ENCODE measurements around the gene MPV17.

- TF ChIP-seq MAX (IDR thresholded peaks at IDR 0.05) (no peak), HMGXB4 (CRISPR knock-in tag; IDR thresholded peaks at IDR 0.05; ENCODE audit: borderline replicate concordance) (no peak), CTCF (IDR thresholded peaks at IDR 0.05) (no peak), RFX5 (IDR thresholded peaks at IDR 0.05) (no peak), FOSL2 (IDR thresholded peaks at IDR 0.05) (no peak), FOSL2 (CRISPR knock-in tag; IDR thresholded peaks at IDR 0.05) (no peak), HDAC2 (IDR thresholded peaks at IDR 0.05) (no peak), ZFP36 (IDR thresholded peaks at IDR 0.05; ENCODE audit: borderline replicate concordance, partially characterized antibody) (no peak), BHLHE40 (IDR thresholded peaks at IDR 0.05; ENCODE audit: low read depth, low read length) (no peak), POLR2A (IDR thresholded peaks at IDR 0.05; ENCODE audit: low read length) (no peak), RCOR1 (IDR thresholded peaks at IDR 0.05; ENCODE audit: low read depth, low read length) (no peak), CHD2 (IDR thresholded peaks at IDR 0.05; ENCODE audit: low read length, partially characterized antibody) (no peak), KDM1A (IDR thresholded peaks at IDR 0.05; ENCODE audit: low read depth) (no peak), HOXA7 (CRISPR knock-in tag; IDR thresholded peaks at IDR 0.05) (no peak), GATA3 (IDR thresholded peaks at IDR 0.05; ENCODE audit: borderline replicate concordance) (no peak)
Observed at GRCh38 chr2:27261241-27261925, 61.5 kb downstream of the MPV17 start.
